GM19240 (cell line): ENCODE data around the gene FAHD1.
A peak's percentile ranks its signal among the peaks of the same experiment; 100 is the strongest.

Experiments
- DNase-seq: peaks from one replicate; pipeline ENCODE4 v3.0.0; 2011; ENCODE audit warnings: low spot score; ENCODE audit not compliant: insufficient read length

FAHD1 gene

DNA sequence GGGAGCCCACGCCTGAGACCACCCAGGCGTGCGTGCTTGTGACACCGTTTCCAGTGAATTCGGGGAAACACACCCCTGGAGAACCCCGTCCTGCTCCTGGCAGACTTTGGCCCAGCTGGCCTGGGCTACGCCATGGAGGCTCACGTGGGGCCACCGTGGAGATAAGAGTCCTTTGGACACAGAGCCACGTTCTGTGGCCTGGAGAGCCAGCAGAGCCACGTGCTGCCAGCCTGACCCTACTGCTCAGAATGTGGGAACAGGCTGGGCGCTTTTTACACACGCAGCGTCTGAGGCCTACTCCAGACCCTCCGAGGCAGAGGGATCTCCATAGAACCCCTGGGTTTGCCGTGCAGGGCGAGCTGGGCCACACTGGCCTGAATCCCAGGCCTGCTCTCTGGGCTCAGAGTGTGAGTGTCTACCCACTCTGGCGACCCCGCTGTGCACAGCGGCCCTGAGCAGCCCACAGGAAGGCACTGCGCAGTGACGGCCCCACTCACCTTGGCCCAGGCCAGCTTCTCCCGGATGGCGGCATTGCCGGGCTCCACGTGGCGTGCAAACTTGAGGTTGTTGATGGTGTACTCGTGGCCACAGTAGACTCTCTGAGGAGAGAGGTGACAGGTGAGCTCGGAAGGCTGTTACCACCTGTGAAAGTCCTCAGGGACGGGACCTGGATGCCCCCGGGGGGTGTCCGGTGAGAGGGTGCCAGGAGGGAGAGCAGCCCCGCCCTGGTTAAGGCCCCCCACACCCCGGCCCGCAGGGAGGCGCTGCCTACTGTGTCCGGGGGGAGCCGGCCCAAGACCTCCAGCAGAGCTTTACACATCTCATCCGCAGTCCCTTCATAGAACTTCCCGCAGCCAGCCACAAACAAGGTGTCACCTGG lies 10.4 kb upstream of the FAHD1 start:
- no peak for DNase-seq

DNA sequence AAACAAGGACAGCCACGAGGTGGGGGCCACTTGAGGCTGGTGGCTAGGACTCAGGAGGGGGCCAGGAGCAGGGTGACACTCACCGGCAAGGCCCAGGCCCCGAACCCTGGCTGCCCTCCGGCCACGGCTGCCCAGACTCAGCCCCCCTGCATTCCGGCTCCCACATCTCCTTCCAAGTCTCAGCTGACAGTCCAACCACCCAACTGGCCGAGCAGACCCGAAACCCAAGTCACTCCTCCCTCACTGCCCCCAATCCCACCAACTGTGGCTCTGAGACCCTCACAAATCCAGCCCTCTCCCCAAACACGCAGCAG lies 9.8 kb upstream of the FAHD1 start:
- no peak for DNase-seq

DNA sequence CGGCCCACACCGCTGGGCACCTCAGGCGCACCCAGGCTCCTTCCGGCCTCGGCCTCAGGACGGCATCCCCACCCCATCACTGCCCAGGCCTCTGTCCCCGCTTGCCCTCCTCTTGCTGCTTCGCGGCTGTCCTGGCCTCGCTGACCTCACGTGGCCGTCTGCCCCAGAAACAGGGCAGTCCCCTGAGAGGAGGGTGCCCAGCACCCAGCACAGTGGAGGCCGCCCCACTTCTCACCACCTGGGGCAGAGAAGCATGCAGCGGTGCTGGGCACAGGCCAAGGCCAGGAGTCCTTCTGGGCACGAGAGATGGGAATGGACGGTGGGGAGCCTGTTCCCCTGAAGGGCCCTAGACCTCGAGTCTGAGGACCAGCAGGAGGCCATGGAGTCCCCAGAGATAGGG lies 9.3 kb upstream of the FAHD1 start:
- no peak for DNase-seq

DNA sequence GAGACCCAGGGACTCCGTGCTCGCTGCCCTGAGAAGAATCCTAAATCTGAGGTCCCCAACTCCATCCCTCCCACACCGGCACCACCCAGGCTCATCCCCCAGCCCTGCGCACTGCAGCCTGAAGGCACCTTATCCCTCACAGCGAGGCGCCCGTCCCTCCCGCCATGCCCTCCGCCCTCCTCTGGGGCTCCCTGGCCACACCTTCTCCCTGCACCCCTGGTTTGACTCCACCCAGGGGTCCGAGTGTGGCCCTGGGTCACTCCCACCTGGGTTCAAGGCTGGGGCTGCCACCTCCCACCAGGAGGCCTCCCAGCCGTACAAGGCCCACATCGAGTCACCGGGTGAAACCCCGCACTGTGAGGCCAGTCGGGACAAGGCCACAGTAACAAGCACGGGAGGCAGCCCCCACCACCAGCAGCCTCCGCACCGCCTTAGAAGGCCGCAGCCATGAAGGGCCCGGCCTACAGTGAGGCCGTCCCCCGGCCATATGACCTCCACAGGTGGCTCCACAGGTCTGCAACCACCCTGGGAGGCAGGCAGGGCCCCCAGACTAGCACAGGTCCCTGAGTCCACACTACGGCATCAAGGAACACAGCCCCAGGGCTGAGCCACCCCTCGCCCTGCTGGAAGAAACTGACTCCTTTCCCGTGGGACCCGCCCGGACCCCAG lies 8.7 kb upstream of the FAHD1 start:
- no peak for DNase-seq

DNA sequence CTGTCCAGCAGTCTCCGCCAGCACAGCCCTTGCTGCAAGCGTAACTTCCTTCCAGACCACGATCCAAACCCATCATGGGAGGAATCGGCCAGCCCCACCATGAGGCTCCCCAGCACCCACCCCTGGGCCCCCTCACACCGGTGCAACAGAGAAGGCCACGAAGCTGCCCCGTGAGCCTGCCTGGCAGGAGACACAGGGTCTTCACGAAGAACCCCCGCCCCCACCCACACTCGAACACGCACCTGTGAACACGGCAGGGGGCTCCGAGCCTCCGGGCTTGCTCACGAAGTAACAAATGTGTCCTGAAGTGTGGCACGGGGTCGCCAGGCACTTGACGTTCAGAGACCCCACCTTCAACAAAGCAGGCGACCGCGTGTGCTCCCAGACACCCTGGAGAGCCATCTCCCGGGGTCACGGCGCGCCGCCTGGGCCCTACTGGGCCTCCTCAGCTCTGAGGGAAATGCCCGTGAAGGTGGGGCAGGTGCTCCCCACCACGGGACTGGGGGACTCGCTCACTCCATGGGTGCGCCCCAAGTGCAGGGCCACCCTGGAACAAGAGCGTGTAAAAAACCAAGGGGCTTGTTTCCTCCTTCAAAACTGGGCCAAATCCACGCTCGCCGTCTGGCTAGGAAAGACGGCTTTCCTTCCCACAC lies 8.0 kb upstream of the FAHD1 start:
- DNase-seq = no peak

DNA sequence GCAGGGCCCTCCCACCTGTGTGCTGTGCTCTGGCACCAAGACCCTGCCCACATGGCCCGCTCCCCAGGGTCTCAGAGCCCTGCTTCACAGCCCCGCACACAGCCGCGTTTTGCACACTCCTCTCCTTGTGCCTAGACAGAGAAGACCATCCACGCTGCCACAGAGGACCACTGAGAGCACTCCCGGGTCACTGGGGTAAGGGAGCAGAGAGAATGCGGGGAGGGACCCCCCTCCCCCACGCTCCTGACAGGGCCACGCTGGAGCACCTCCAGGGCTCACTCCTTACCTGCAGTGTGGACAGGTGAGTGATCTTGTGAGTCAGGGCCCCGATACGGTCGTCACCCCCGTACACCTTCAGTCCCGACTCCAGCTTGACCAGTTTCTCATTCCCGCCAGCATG lies 7.4 kb upstream of the FAHD1 start:
- DNase-seq = no peak

DNA sequence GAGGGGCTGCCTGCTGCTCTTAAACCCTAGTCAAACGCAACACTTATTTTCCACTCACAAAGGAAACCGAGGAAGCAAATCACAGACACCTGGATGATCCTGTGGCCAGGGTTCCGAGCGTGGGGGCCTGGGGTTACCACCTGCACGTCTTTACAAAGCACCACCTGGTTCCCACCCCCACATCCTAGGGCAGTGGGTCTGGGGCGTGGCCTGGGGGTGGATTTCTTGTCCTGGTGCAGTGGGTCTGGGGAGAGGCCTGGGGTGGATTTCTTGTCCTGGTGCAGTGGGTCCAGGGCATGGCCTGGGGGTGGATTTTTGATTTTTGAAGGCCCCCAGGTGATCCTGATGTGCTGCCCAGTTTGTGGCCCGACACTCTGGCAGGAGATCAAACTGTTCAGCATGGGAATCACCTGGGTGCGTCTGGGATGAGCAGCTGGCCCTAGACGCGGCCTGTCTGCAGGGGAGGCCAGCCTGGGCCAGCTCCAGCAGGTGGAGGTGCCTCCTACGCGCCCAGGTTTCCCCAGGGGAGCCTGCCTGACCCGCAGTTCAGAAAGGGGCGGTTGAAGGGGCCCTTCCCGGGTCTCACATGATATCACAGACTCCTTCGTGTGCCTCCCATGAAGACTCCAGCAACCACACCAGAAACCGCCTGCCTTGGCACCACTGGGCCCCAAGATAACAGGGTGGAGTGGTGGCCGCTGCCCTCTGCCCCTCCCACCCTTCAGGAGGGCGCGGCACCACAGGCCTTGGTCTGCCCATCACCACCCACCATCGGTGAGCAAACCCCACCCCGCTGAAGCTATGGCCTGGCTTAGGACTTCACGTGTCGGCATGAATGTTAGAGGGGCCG lies 6.7 kb upstream of the FAHD1 start:
- no peak for DNase-seq

DNA sequence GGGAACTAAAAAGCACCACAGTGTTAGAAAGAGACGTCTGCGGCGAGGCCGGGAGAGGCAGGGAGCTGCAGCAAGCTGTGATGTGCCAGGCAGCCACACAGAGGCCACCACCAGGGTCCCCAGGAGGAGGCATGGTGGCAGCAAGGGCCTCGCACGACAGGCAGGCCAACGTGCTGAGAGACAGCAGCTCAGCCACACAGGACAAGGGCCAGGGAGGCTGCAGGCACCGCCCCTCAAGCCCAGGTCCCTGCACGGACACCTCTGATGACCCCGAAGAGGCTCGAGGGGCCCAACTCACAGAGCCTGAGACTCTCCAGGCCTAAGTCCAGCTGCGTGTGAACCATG lies 6.1 kb upstream of the FAHD1 start:
- DNase-seq = no peak

DNA sequence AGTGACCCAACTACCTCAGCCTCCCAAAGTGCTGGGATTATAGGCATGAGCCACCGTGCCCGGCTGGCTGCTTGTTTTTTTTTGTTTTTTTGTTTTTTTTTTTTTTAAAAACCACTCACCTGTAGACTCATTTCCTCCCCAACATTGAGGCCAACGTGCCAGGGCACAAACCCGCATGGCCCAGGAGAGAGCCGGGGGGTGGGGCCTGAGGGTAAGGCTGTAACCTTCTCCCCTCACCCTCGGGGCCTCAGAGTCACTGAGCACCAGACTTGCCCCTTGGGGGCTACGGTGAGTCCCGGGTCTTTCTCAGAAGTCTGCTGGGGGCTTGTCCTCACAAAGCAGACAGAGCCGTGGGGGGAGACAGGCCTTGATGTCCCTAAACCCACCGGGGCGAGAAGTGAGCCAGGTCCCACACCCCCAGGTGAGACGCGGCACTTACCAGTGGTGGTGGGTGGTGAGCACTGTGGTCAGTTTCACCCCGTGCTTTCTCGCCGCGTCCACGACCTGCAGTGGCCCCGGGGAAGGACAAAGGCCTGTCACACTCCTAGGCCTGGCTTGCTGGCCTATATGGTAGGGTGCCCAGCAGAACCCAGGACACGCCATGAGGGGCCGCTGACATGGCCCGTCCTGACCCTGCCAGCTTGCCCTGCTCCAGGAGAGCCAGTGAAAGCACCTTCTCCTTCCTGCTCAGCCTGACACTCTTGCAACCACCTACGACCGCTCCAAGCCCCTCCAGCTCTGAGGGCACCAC lies 5.0 kb upstream of the FAHD1 start:
- no peak for DNase-seq

DNA sequence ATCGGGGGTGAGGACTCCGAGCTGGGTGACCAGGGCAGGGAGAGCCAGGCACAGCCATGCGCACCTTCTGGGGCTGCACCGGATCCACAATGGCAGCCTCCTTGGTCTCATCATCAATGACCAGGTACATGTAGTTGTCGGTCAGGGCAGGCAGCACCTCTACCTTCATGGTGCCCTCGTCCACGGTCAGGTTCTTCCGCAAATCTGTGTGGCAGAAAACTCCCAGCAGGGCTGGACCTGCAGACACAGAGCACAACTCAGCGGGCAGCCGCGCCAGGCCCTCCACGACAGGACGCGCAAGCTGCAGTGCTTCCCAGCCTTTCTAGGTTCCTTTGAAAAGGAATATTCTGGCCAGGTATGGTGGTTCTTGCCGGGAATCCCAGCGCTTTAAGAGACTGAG lies 4.2 kb upstream of the FAHD1 start:
- DNase-seq = no peak

DNA sequence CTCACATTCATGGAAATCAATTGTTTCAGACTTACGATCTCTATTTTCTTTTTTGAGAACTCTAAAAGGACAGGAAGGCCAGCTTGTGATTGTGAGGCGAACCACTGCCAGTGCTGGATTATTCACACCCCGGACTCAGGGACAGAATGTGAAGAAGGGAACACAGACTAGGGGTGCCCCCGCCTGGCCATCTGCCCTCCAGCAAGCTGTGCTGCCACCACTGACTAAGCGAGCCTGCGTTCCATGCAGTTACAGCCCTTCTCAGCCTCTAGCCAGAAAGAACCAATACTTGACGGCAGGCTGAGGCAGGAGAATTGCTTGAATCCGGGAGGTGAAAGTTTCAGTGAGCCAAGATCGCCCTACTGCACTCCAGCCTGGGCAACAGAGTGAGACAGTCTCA lies 3.2 kb upstream of the FAHD1 start:
- DNase-seq = no peak

DNA sequence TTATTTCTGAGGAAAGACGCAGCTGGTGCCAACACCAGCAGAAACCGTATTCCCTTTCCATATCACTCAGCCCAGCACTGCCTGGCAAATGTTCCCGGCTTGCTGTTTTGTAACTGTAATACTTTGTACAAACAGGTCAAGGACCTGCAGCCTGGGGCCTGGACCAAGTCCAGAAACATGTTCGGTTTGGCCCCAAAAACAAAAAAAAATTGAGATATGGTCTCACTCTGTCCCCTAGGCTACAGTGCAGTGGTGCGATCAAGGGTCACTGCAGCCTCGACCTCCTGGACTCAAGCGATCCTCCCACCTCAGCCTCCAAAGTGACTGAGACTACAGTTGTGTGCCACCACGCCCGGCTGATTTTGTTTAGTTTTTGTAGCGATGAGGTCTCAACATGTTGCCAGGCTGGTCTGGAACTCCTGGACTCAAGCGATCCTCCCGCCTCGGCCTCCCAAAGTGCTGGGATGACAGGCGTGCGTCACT lies 1.6 kb upstream of the FAHD1 start:
- no peak for DNase-seq

DNA sequence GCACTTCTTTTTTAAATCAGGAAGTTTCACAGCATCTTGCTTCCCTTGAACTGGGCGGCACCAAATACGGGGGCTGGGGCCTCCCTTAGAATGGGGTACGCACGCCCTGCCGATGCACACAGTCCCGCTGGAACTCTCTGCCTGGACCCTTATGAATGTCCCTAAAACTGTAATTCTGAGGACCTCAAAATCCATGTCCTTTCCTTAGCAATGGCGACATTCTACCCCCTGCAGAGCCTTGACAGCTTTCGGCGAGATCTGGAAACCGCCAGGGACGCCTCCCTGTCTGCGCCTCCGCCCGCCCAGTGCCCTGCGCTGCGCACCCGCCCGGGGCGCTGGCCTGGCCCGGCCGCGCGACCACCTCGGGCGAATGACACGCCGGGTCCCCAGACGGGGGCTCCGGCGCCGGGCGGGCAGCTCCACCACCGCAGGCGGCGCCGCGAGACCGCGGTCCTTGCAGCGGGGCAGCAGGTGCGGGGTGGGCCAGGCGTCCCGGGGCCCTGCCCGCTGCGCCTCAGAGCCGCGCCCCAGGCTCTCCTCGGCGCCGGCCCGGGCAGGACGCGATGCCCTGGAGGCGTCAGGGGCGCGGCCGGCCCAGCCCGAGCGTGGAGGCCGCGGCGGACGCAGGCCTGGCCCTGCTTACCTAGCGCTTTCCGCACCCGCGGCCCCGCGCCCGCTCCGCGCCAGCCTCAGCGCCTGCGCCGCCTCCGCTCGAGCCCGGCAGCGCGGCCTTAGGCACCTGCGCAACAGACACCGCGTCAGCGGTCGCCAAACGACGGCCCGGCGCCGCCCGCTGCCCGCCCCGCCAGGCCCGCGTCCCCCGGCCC lies 929 bp upstream of the FAHD1 start:
- peak; percentile 70 for DNase-seq

DNA sequence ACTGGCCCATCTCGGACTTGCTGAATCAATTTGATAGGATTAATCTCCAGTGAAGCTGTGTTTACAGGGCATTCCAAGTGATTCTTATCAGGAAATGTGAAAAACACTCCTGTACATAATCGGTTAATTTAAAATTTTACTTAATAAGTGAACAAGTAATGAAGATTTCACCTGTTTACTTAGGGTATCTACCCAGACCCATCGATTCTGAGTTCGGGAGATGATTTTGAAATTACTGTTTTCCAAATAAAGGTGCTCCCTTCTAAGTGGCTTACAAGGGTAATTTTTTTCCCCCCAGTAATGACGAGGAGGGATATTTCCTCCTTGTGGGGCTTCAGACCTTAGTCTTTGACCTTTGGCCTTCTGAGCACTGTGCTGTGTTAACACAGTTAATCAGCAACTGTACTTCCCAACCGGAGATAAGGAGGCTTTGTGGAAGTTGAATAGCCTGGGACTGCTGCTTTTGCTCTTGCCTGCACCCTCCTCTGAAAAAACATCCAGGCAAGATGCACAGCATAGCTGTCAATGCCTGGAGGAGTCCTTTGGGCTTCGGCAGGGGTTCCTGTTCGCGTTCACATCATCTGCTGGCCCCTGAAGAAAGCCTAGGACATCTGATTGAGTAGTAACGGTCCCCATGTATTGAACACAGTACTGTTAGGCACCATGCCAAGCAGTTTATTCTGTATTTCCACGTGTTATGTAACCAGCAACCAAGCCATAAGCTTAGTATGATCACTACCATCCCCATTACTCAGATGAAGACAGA lies 1.8 kb downstream of the FAHD1 start:
- no peak for DNase-seq

DNA sequence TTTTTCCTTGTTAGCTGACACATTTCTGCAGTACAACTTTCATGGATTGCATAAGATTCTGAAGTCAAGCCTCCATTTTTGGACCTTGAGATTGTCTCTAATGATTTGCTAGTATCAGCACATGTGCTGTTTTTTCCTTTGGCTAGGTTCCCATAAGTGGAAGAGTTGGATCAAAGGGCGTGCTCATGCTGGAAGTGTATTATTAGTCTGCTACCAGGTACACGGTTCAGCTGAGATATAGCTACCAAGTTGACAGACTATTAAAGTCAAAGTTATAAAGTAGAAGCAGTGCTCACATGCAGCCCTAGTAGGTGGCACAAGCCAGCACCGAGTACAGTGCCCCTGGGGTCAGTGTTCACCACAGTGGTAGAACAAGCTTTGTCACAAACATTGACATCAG lies 3.2 kb downstream of the FAHD1 start:
- DNase-seq = no peak

DNA sequence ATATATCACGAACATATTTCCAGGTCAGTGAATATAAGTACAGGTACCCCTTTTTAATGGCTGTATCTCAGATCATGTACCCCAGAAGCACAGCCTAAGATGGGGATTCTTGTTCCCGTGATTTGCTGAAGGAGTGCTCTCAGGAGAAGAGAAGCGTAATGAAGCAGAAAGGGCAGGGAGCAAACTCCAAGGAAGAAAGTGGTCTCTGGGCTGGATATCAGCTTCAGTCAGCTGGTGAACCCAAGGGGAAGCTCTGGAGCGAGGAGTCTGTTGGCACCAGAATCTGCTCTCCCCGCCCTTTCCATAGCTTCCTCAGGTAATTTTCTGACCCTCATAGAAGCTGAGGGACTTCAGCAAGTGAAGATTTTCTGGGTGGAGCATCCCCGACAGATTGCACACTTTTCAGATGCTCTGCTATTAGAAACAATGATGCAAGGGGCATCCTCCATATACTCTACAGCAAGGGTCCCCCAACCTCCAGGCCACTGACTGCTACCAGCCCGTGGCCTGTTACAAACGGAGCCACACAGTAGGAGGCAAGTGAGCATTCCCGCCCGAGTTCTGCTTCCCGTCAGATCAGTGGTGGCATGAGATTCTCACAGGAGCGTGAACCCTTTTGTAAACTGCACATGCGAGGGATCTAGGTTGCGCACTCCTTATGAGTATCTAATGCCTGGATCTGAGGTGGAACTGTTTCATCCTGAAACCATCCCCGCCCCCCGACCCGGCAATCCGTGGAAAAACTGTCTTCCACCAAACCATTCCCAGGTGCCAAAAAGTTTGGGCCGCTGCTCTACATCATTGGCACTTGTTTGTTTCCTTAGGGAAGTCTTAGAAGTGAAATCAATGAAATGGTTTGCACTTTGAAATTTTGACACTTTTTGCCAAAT lies 4.4 kb downstream of the FAHD1 start:
- DNase-seq = no peak

DNA sequence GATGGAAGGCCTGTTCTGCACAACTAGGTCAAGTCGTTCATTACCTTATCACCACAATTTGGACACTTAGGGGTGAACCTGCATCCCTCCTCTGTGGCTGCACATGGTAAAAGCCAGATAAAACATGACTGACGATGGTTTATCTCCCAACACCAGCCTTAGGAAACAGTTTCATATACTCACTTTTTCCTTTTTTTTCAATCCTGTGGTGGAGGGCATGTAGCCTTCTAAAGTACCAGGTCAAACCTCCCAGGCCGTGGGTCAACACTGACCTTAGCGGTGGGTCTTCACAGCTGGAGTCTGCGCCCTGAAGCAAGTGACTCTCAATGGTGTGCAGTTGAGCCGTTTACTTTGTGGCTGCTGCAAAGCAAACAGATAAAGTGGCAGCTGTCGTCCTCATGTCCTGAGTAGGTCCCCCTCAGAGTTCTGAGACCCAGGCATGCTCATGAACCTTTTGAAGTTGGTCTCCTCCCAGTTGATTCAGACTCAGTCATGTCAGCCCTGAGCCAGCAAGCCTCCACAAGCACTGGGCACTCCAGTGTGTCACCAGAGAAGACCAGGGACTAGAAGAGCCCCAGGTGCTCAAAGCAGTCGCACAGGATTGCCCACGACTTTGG lies 5.9 kb downstream of the FAHD1 start:
- no peak for DNase-seq

DNA sequence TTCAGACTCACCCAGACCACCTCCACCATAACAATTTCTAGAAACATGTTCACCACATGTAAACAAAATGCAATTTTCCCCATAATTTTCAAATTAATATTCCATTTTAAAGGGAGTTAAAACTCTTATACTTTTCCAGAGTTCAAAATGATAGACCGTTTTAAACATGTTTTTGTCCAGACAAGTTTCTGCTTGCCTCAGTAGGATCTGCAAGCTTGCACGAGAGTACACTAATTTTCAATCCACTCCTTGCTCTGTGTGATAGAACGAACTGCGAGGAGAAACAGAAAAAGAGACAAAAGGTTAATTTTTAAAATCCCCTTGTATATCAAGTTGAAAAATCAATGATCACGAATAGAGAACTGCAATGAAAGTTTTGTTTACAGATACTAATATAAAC lies 7.1 kb downstream of the FAHD1 start:
- DNase-seq = no peak
